ENCODE data around the gene PINLYP.

DNA sequence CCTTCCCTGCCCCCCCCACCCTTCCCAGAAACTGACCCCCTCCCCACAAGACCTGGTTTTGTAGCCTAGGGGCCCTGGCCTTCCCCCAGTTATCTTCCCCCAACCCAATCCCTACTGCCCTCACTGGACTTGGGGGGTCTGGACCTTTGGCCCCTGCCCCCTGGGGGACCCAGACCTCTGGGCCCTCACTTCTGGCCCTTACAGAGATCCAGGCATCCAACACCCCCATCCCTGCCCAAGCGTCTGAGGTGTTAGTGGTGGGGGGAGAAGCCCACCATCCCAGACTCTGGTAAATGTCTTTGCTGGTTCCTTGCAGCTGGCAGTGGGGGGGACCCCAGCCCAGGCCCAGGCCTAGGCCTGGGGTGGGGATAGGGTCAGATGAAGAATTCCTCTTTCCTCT is 47.4 kb downstream of the PINLYP start:
- TF ChIP-seq CTCF (conservative IDR thresholded peaks at IDR 0.05; ENCODE audit: low read length) (no peak), EZH2phosphoT487 (IDR thresholded peaks at IDR 0.05; ENCODE audit: borderline replicate concordance, low read depth, low read length) (no peak)
